ENCODE data around the gene SYT2.

DNA sequence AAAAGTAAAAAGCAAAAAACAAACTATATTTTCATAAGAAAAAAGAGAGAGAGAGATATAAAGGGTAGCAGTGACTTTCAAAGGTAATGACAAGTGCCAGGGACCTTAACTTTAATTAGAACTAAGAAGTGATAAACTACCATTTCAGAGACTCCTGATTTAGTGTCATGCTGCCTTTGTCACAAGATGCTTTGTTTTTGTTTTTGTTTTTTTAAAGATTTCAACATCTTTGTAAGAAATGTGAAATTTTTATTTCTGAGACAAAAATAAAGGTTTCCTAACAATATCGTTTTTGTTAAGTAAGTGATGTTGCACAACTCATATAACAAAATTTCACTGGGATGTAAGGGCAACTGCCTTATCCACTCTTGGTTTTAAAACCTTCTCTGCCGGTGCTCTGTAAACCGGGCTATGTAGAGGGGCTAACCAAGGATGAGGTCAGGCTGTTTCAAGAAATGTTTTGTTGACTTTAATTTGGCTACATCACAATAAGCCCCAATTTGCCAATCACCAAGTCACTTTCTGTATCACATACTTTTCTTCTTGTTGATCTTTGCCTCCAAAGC lies 35.2 kb upstream of the SYT2 start:
- TF ChIP-seq POLR2A (IDR thresholded peaks at IDR 0.05): no peak
- TF ChIP-seq CTCF (IDR thresholded peaks at IDR 0.05 in 8 of 11, conservative IDR thresholded peaks at IDR 0.05 in 3 of 11): no peak
- no peak for TF ChIP-seq POLR2AphosphoS5 (IDR thresholded peaks at IDR 0.05)

All from spleen (tissue), 7 donors.